Epidermal melanocyte (primary cell): ENCODE data around the gene POC1B.

Experiments used
- DNase-seq: peaks from one replicate; pipeline ENCODE4 v3.0.0; 2011; ENCODE audit warnings: low spot score; ENCODE audit not compliant: insufficient read length

The POC1B gene

GRCh38 chr12:89497467-89497866 lies 28.4 kb downstream of the POC1B start:
- no peak for DNase-seq

- DNase-seq: no peak
Observed at GRCh38 chr12:89497005-89497404, 28.8 kb downstream of the POC1B start.

- no peak for DNase-seq
Observed at GRCh38 chr12:89494411-89495231, 31.2 kb downstream of the POC1B start.

- no peak for DNase-seq
Observed at GRCh38 chr12:89493670-89494302, 32.1 kb downstream of the POC1B start.

GRCh38 chr12:89492883-89493282 lies 33.0 kb downstream of the POC1B start:
- DNase-seq: no peak

GRCh38 chr12:89490922-89491321 lies 34.9 kb downstream of the POC1B start:
- DNase-seq: no peak

- no peak for DNase-seq
Observed at GRCh38 chr12:89486264-89486663, 39.6 kb downstream of the POC1B start.

- DNase-seq: no peak
Observed at GRCh38 chr12:89484470-89484869, 41.4 kb downstream of the POC1B start.

GRCh38 chr12:89481213-89481914 lies 44.5 kb downstream of the POC1B start:
- DNase-seq: no peak

GRCh38 chr12:89479982-89480381 lies 45.9 kb downstream of the POC1B start:
- no peak for DNase-seq

- no peak for DNase-seq
Observed at GRCh38 chr12:89477633-89478279, 48.1 kb downstream of the POC1B start.

- no peak for DNase-seq
Observed at GRCh38 chr12:89476904-89477595, 48.8 kb downstream of the POC1B start.

GRCh38 chr12:89476232-89476631 lies 49.6 kb downstream of the POC1B start:
- no peak for DNase-seq

GRCh38 chr12:89475203-89475990 lies 50.5 kb downstream of the POC1B start:
- no peak for DNase-seq

GRCh38 chr12:89474615-89475014 lies 51.2 kb downstream of the POC1B start:
- no peak for DNase-seq

GRCh38 chr12:89472508-89472907 lies 53.3 kb downstream of the POC1B start:
- DNase-seq: no peak

- no peak for DNase-seq
Observed at GRCh38 chr12:89470741-89471509, 54.9 kb downstream of the POC1B start.

- no peak for DNase-seq
Observed at GRCh38 chr12:89469361-89469760, 56.5 kb downstream of the POC1B start.

GRCh38 chr12:89468648-89469326 lies 57.1 kb downstream of the POC1B start:
- no peak for DNase-seq
